Left ventricle myocardium superior (tissue), 1 donor: ENCODE results near the gene MAML3. TPM values are rescaled to one million over a fixed set of nuclear protein-coding genes. Genes with fewer than 3 reads are reported as not detected.

ENCODE experiments used
- ATAC-seq: fragments of 200-7000 bp; cut with Tn5 transposase; one replicate; pipeline ENCODE4 v1.9.1; 2020; ENCODE audit warnings: mild to moderate bottlenecking, moderate library complexity
- DNase-seq: peaks from one replicate; pipeline ENCODE4 v3.0.0-alpha.2; 2020
- intact Hi-C: fragments of 100-400 bp; cut with micrococcal nuclease; formaldehyde crosslinking; loops from one replicate; pipeline ENCODE4 v1.11.0; 2022
- total RNA-seq: library from RNA; stranded (reverse); fragmentation: NEBNext Ultra II Directional; extraction: Animal tissue kit (Norgen Biotek cat#: 25700); gene quantifications from one replicate; pipeline ENCODE4 v1.2.1, GENCODE V29; 2021
- donor health status: DM: no; HTN: yes; CAD: no; lungs with severe emphysema.

Gene MAML3
- total RNA-seq, 1 donor from 2014 or later, result 2.1 TPM

- DNase-seq (no peak), ATAC-seq (no peak)
- intact Hi-C loops, result loop anchor here (5.0 kb wide), 1 partner anchor 84 kb away; no protein-coding TSS in a partner anchor
Measured at GRCh38 chr4:140158365-140159030, 4.5 kb upstream of the MAML3 start.

GRCh38 chr4:140157341-140157740, 3.4 kb upstream of the MAML3 start:
- DNase-seq (no peak), ATAC-seq (no peak)
- intact Hi-C loops, result loop anchor here (5.0 kb wide), 1 partner anchor 85 kb away; no protein-coding TSS in a partner anchor

DNA sequence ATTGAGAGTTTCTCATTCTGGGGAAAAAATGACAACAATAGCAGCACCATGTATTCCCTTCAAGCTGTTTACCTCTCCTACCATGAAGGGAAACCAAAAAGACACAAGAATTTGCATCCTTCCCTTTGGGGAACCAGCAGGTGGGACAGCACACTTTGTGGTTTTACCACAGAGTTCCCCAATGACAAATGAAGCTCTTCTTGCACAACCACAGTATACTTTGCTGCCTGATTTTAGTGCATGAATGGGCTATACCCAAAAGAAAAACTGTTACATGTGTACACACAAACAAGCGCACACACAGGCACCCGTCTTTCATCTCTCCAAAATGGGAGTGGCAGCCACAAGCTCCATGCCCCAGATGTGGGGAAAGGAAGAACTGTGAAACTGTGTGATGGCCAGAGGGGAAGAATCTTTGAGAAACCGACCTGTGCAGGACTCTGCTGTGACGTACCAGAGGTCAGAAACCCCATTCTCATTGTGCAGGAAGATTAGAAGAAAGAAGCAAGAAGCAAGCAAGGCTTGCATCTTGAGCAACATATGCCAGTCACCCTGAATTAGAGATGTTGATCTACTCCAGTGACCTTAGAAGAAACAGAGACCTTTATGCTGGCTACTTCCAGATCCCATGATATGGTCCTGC, 2.7 kb upstream of the MAML3 start:
- DNase-seq (no peak), ATAC-seq (no peak)
- intact Hi-C loops, result loop anchor here (5.0 kb wide), 1 partner anchor 86 kb away; no protein-coding TSS in a partner anchor

- no peak for ATAC-seq
- DNase-seq, result no peak
- intact Hi-C loops, result no loop called here
Measured at GRCh38 chr4:140154572-140154891, 548 bp upstream of the MAML3 start.

DNA sequence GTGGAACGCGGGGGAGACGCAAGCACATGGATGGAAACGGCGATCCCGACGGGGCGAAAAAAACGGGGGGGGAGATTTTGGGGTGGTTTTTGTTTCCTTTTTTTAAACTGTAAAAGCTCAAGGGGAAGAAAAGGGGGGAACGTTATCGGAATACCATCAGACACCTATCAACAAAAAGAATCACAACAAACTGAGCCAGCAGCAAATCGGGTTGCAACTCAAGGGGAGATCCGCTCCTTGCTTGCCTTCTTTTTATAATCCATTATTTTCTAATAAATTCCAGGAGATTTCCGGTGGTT, 616 bp downstream of the MAML3 start:
- DNase-seq (no peak), ATAC-seq (no peak)
- intact Hi-C loops, result no loop called here

- intact Hi-C loops, result no loop called here
Measured at GRCh38 chr4:140152751-140153418, 1.1 kb downstream of the MAML3 start.

GRCh38 chr4:140152013-140152703, 1.8 kb downstream of the MAML3 start:
- DNase-seq (peak; percentile 75), ATAC-seq (peak; percentile 47)
- intact Hi-C loops, result no loop called here

More at GRCh38 chr4:140152751-140153418, 1.1 kb downstream of the MAML3 start:
- DNase-seq (peak; percentile 78), ATAC-seq (peak; percentile 1)

DNA sequence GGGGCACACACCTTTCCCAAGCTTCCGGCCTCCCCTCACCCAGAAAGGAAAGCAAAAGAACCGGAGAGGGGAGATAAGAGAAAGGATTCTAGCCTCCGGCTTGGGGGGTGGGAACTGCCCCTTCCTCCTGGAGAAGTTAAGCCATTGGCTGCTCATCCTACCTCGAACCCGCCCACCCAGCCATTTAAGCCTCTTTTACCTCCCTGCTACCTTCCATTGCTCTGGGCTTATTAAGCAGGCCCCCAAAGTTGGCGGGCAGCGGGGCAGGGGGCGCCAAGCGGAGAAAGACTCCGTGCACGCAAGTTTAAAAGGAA, 2.3 kb downstream of the MAML3 start:
- ATAC-seq (peak; percentile 64), DNase-seq (peak; percentile 80)
- intact Hi-C loops, result loop anchor here (2.0 kb wide), 1 partner anchor 51 kb away; no protein-coding TSS in a partner anchor

- intact Hi-C loops, result loop anchor here (2.0 kb wide), 1 partner anchor 50 kb away; no protein-coding TSS in a partner anchor
- peak; percentile 92 for DNase-seq
- ATAC-seq, result peak; percentile 81
Measured at GRCh38 chr4:140150886-140151698, 2.9 kb downstream of the MAML3 start.

GRCh38 chr4:140150636-140150885, 3.4 kb downstream of the MAML3 start:
- ATAC-seq (no peak), DNase-seq (no peak)
- intact Hi-C loops, result loop anchor here (2.0 kb wide), 1 partner anchor 50 kb away; no protein-coding TSS in a partner anchor

DNA sequence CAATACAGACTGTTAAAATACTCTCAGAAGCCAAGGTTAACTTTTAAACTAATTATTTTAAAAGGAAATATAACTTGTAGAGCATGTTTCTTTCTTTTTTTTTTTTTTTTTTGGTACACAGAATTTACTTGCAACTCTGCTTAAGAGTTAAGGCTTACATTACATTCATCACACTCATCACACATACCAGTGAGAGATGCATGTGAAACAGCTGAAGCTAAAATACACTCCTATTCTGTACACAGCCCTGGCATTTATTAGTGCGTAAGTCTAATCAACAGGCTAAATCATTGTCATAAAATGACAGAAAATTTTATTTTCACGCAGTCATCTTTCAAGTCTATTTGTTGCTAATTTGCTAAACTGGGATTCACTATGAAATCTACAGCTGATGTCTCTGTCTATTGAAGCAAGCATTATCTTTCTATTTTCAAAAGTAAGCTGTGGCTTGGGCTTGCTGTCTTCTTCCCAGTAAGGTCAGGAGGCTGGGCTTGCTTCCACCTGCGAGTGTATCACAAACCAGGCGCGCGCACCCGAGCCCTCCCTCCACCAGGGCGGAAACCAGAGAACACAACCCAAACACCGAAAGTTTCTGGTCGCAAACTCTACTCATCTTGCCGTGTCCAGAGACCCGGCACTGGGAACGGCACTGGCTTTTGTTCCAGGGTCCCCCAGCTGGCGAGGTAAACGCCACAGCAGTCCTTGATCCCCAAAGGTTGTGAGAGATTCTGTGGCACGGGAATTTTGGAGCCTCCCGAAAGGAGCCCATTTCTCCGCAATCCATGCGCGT, 3.9 kb downstream of the MAML3 start:
- ATAC-seq (peak; percentile 25), DNase-seq (peak; percentile 83)
- intact Hi-C loops, result loop anchor here (2.0 kb wide), 1 partner anchor 49 kb away; no protein-coding TSS in a partner anchor

DNA sequence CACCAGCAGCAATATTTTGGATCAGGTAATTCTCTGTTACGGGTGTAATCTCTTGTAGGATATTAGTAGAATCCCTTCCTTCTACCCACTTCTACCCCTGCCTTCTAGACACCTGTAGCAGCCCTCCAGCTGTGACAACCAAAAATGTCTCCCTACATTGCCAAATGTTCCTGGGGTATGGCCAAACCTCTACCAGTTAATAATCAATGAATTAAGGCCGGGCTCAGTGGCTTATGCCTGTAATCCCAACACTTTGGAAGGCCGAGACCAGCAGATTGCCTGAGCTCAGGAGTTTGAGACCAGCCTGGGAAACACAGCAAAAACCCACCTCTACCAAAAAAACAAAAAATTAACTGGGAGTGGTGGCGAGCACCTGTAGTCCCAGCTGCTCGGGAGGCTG, 9.9 kb downstream of the MAML3 start:
- no peak for DNase-seq
- intact Hi-C loops, result no loop called here
- no peak for ATAC-seq

DNA sequence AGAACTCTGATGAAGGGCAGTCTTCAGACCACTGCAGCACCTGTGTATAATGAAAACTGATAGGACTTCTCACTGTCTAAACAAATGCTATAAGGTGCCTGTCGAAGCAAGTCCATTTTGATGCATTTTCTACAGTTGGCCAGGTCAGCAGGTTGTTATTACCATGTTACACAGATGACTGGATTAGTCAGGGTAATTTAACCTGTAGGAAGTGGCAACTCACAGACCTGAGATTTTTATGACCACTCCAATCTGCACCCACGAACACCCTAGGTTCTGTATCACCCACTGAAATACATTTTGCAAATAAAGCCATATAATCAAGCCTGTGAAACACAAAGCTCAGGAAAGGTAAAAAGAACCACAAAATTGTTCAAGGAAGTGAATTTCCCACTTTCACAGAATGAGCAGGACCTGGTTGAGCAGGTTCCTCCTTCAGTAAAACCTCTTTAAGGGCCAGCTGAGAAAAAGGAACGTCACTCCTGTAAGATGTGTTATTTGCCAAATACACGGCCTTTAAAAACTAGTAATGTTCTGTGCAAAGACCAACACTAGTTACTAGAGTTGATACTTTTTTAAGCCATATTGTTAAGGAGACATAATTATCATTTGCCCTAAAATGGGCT, 12.7 kb downstream of the MAML3 start:
- DNase-seq, result no peak
- ATAC-seq, result no peak
- intact Hi-C loops, result no loop called here

DNA sequence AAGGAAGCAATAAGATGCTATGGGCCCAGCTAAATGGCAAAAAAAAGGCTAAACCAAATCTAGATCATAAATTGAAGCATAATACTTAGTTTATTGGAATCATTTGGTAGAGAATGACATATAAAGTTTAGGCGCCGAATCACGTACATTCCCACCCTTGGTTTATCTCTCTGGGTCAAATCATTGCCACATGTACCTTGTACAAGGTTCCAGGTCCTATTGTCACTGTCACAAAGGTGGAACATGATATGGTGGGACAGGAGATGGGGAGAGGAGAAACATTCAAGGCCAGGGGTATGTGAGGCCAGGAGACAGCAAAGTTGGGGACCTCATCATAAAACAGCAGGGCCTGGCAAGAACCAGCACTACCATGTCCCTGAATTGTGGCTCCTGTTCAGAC, 13.4 kb downstream of the MAML3 start:
- intact Hi-C loops, result no loop called here
- no peak for ATAC-seq
- no peak for DNase-seq

DNA sequence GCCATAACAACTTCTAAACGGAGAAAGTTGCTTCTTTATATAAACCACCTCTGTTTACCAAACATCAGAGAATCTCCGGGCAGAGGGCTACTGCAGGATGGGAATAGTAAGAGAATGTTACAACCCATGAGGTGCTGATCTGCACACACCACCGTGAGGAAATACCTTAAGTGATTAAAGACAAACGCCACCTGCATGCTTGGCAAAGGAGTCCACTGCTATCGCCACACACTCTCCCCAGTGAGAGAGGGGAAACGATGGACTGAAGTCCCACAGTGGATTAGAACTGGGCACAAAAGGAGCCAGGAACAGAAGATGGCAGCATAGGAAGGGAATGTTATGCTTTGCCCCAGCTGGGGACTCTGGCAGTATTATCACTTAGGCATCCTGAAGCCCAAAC, 15.6 kb downstream of the MAML3 start:
- ATAC-seq, result no peak
- intact Hi-C loops, result no loop called here

DNA sequence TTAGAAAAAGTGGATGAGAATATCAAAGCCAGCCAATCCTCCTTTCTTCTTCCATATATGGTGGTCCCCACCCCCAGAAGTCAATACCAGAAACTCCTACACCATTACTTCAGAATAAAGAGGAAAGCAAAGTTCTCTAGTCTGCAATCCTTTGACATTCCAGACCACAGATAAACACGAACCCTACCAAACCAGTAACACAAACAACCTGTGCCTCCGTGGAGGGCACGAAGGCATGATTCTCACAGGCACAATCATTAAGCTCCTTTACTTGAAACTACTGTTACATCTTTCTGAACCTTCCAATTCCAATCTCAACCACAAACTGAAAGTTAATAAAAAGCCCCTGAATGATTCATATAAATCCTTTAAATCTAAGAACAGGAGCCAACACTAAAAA, 16.3 kb downstream of the MAML3 start:
- intact Hi-C loops, result no loop called here
- no peak for DNase-seq
- no peak for ATAC-seq

More for the DNA sequence above, 15.6 kb downstream of the MAML3 start:
- DNase-seq, result no peak

GRCh38 chr4:140136509-140136908, 17.5 kb downstream of the MAML3 start:
- intact Hi-C loops, result no loop called here
- no peak for ATAC-seq

GRCh38 chr4:140135529-140136088, 18.4 kb downstream of the MAML3 start:
- intact Hi-C loops, result no loop called here
- DNase-seq (peak; percentile 79), ATAC-seq (peak; percentile 71)

More at GRCh38 chr4:140136509-140136908, 17.5 kb downstream of the MAML3 start:
- no peak for DNase-seq
